HT-29 (cell line): ENCODE results near the gene C19orf47. TPM values are rescaled to one million over a fixed set of nuclear protein-coding genes. Genes with fewer than 3 reads are reported as not detected.

Experiments used
- small RNA-seq: library from RNA; depleted of rRNA; stranded (forward); fragments of <200 nt; gene quantifications from one replicate; pipeline ENCODE3, GENCODE V24; 2014
- total RNA-seq: library from RNA; depleted of rRNA; stranded (reverse); fragments of >200 nt; shearing (Covaris generic); gene quantifications from 2 replicates; pipeline ENCODE4 v1.2.3, GENCODE V29; 2014; rRNA removed

Gene C19orf47
- total RNA-seq, 1 experiment from 2014 or later: 36.9 TPM

Small RNA genes within 50 kb of the gene (small RNA-seq; reads per million reads assigned to genes)
- 0.65 reads per million for gene MIR641
- not detected for gene MIR6796
- gene RF00019: not detected
- gene RNU6-945P: not detected

Other genes starting within 250 kb of the C19orf47 start
- gene MAP3K10, start 157.0 kb downstream of the C19orf47 start, total RNA-seq: 9.7 and 15.2 TPM in 2 replicates
- gene TTC9B, start 130.0 kb downstream of the C19orf47 start, total RNA-seq: 0.94 TPM in 1 of 2 replicates, not detected in the other
- 0.23 and 1.2 TPM in 2 replicates for gene CCNP, start 121.7 kb downstream of the C19orf47 start, total RNA-seq
- 223 and 251 TPM in 2 replicates for gene AKT2, start 63.1 kb downstream of the C19orf47 start, total RNA-seq
- gene PLD3, start 298 bp upstream of the C19orf47 start, total RNA-seq: 156 and 178 TPM in 2 replicates
- gene HIPK4, start 41.8 kb upstream of the C19orf47 start, total RNA-seq: 0.10 TPM in 1 of 2 replicates, not detected in the other
- gene PRX, start 65.0 kb upstream of the C19orf47 start, total RNA-seq: 1.3 and 1.8 TPM in 2 replicates
- gene SERTAD1, start 77.6 kb upstream of the C19orf47 start, total RNA-seq: 32.1 and 32.7 TPM in 2 replicates
- gene SERTAD3, start 95.9 kb upstream of the C19orf47 start, total RNA-seq: 23.4 and 30.6 TPM in 2 replicates
- gene BLVRB, start 117.3 kb upstream of the C19orf47 start, total RNA-seq: 201 and 206 TPM in 2 replicates
- 0.23 and 1.3 TPM in 2 replicates for gene SPTBN4, start 118.6 kb upstream of the C19orf47 start, total RNA-seq
- gene SHKBP1, start 228.5 kb upstream of the C19orf47 start, total RNA-seq: 128 and 142 TPM in 2 replicates